ENCODE data around the gene ZNF784. TPM values are rescaled to one million over a fixed set of nuclear protein-coding genes. Genes with fewer than 3 reads are reported as not detected.
A peak's percentile ranks its signal among the peaks of the same experiment; 100 is the strongest.

The ZNF784 gene
- total RNA-seq, 3 donors from 2014 or later = 3.3 to 3.4 (median 3.4) TPM

DNA sequence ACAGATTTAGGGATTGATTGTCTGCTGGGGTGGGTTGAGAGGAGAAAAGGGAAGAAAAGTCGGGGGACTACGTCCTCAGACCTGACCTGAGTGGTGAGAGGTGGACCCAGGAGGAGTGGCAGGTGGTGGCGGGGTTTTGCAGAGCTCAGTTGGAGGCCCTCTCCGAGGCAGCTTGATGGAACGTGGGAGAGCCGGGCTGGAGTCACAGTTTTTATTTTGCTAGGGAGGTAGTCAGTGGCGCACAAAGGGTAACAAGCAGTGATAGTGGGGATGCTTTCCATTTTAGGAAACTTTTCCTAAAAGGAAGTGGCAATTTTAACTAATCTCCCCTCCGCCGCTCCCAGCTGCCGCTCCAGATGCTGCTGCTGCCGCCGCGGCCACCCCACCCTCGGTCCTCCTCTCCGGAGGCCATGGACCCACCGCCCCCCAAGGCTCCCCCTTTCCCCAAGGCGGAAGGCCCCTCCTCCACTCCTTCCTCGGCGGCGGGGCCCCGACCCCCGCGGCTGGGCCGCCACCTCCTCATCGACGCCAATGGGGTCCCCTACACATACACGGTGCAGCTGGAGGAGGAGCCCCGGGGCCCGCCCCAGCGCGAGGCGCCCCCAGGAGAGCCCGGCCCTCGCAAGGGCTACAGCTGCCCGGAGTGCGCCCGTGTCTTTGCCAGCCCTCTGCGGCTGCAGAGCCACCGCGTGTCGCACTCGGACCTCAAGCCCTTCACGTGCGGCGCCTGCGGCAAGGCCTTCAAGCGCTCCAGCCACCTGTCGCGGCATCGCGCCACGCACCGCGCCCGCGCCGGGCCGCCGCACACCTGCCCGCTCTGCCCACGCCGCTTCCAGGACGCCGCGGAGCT is 18.0 kb upstream of the ZNF784 start:
- Mint-ChIP-seq H3K4me1 (ENCODE audit: low read depth) (peaks cover 50% of the 10 kb centered on the region), H3K4me3 (peak overlapping the region; percentile 96), H3K27me3 (ENCODE audit: low read depth) (no peaks in the 10 kb centered on the region), H3K9me3 (peaks cover 3% of the 10 kb centered on the region), H3K36me3 (ENCODE audit: insufficient read depth) (peaks cover 20% of the 10 kb centered on the region)
- DNase-seq = no peak
- ATAC-seq = peak; percentile 12 to 16

DNA sequence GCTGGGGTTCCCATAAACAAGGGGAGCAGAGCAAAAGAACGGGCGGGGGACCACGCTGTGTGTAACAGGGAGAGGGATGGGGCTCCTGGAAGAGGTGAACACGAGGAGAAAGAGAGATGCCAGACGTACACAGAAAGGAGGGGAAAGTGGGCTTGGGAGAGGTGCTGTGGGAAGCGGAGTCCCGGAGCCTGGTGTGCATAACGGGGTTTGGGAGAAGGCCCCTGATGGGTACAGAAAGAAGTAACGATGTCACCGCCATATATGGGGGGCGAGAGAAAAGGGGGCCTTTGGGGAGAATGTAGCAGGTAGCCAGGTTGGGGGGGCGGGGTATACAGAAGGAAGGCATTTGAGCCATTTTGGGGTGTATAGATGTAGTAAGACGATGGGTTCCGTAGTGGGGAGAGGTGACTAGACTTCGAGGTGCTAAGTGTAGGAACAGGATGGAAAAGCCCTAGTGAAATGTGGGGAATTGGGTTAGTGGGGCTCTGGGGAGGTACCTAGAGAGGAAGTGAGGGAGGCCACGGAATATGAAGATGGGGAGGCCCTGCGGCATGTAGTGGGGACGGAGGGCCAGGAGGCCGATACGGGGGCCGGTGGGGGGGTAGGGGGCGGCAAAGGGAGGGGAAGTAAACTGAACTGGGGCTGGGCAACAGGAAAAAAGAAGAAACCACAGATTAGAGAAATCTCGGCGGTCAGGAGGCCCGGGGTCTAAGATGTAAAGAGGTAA is 17.2 kb upstream of the ZNF784 start:
- peak overlapping the region; percentile 96 for H3K4me3 Mint-ChIP-seq
- peaks cover 51% of the 10 kb centered on the region for H3K4me1 Mint-ChIP-seq (ENCODE audit: low read depth)
- H3K27me3 Mint-ChIP-seq (ENCODE audit: low read depth) = no peaks in the 10 kb centered on the region
- H3K36me3 Mint-ChIP-seq (ENCODE audit: insufficient read depth) = peaks cover 20% of the 10 kb centered on the region
- DNase-seq (no peak), ATAC-seq (no peak)
- peaks cover 3% of the 10 kb centered on the region for H3K9me3 Mint-ChIP-seq

DNA sequence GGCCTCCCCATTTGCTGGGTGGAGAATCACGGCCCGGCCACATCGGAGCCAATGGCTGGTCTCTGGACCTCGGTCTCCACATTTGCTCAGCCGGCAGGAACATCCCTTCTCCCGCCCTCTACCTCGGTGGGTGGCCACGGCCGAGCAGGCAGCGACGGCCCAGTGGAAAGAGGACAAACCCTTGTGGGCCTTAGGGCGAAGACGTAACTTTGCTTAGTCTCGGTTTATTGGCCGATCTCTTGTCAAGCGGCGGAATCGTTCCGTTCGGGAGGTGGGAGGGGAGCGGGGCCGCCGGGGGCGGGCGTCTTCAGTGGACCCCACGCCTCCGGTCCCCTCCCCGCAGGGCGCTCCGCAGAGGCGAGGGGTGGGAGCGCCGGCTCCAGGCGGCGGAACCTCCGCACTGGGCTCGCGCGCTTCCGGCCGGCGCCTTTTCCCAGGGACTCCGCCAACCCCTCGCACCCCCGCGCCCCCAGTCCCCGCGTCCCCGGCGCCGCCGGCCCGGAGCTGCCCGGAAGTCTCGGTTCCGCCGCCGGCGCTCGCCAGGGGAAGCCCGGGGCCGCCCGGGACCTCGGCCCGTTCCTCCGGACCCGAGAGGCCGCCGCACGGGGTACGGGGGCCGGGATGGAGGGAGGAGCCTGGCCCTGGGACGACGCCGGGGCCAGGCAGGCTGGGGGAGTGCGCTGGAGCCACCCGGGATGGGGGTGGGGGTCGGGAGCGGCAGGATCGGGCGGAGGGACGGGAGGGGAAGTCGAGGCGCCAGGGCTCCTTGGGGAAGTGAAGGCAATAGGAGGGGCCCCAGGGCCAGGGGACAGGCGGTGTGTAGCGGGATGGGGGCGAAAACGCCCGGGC is 16.4 kb upstream of the ZNF784 start, which contains the start of gene ZNF580:
ZNF580 (plus strand) TSS at position 426 of the 849 bp plus-strand sequence. CDS start 1,507 bp downstream, outside the sequence.
- no peaks in the 10 kb centered on the region for H3K27me3 Mint-ChIP-seq (ENCODE audit: low read depth)
- peak; percentile 57 for DNase-seq
- H3K4me3 Mint-ChIP-seq = peak within 1 kb of the TSS; percentile 96
- H3K9me3 Mint-ChIP-seq = peaks cover 3% of the 10 kb centered on the region
- peak; percentile 41 to 44 for ATAC-seq
- H3K4me1 Mint-ChIP-seq (ENCODE audit: low read depth) = peaks cover 59% of the 10 kb centered on the region
- peaks cover 23% of the 10 kb centered on the region for H3K36me3 Mint-ChIP-seq (ENCODE audit: insufficient read depth)

DNA sequence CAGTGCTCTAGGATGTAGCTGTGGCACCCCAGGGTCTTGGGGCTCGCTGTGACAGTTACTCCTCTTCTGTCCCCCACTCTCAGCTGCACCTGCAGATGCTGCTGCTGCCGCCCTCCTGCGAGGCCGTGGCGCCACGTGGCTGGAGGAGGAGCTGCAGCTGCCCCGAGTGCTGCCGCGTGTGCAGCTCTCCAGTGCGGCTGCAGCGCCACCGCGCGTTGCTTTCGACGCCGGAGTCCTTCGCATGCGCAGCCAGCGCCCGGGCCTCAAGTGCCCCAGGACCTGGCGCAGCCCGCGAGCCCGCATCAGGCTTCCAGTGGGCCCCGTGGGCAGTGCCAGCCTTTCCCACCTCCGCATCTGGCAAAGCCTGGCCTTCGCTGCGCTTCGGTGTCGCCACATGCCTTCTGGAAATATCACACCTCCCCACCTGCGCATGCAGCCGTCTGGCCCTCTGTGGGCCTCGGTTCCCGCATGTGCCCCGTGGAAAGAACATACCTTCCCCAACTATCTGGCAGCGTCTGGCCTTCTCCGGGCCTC is 15.7 kb upstream of the ZNF784 start:
- Mint-ChIP-seq H3K9me3 (peaks cover 3% of the 10 kb centered on the region), H3K4me1 (ENCODE audit: low read depth) (peaks cover 59% of the 10 kb centered on the region), H3K36me3 (ENCODE audit: insufficient read depth) (peaks cover 19% of the 10 kb centered on the region), H3K27me3 (ENCODE audit: low read depth) (no peaks in the 10 kb centered on the region), H3K4me3 (peak overlapping the region; percentile 79)
- DNase-seq = peak; percentile 74
- peak; percentile 12 to 20 for ATAC-seq

DNA sequence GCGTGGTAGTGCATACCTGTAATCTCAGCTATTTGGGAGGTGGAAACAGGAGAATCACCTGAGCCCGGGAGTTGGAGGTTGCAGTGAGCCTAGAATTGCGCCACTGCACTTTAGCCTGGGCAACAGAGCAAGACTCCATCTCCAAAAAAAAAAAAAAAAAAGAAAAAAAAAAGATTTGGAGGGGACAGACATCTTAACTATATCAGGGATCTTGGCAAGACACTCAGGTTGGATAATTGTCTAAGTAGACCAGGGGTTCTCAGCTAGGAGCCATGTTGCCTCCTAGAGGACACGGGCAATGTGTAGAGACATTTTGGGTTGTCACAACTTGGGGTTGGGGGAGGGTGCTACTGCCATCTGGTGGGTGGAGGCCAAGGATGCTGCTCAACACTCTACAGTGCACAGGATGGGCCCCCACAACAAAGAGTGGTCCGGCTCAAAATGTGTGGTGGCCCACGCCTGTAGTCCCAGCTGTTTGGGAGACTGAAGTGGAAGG is 14.5 kb upstream of the ZNF784 start:
- ATAC-seq (no peak), DNase-seq (peak; percentile 55)
- Mint-ChIP-seq H3K36me3 (ENCODE audit: insufficient read depth) (peaks cover 19% of the 10 kb centered on the region), H3K27me3 (ENCODE audit: low read depth) (no peaks in the 10 kb centered on the region), H3K4me3 (peak overlapping the region; percentile 60), H3K4me1 (ENCODE audit: low read depth) (peaks cover 64% of the 10 kb centered on the region), H3K9me3 (peaks cover 3% of the 10 kb centered on the region)

DNA sequence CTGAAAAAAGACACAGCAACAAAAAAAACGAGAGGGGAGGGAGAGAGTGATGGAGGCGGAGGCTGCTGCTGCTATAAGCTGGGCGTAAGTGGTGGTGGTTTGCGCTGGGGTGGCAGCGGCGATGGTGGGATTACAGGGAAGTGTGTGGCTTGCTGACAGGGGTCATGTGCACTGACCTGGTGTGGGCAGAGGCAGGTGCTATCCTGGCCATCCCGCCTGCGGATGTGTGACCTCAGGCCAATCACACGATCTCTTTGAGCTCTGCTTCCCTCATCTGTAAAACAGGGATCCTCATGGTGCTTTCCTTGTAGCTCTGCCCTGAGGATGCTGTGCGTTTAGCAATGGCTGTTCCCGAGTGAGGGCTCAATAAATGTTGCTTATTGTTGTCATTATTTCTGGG is 13.2 kb upstream of the ZNF784 start:
- Mint-ChIP-seq H3K27me3 (ENCODE audit: low read depth) (no peaks in the 10 kb centered on the region), H3K4me3 (peak overlapping the region; percentile 99), H3K36me3 (ENCODE audit: insufficient read depth) (peaks cover 19% of the 10 kb centered on the region), H3K4me1 (ENCODE audit: low read depth) (peaks cover 58% of the 10 kb centered on the region), H3K9me3 (peaks cover 3% of the 10 kb centered on the region)
- ATAC-seq (no peak), DNase-seq (no peak)

DNA sequence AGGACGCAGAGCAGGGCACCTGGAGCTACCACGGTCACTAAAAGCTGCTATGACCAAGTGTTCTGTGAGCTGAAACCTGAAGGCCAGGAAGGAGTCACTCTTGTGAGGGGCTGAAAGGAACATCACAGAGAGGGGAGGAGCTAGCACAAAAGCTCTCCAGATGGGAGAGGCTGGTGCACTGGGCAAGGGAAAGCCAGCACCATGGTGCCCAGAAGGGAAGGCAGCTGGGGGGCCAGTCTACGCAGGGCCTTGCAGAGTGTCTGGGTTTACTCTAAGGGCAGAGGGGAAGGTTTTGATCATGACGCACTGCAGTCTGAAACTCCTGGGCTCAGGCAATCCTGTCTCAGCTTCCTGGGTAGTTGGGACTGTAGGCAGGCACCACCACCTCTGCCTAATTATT is 12.4 kb upstream of the ZNF784 start:
- ATAC-seq (no peak), DNase-seq (no peak)
- Mint-ChIP-seq H3K9me3 (peaks cover 3% of the 10 kb centered on the region), H3K4me1 (ENCODE audit: low read depth) (peaks cover 60% of the 10 kb centered on the region), H3K4me3 (peak overlapping the region; percentile 99), H3K27me3 (ENCODE audit: low read depth) (no peaks in the 10 kb centered on the region), H3K36me3 (ENCODE audit: insufficient read depth) (peaks cover 19% of the 10 kb centered on the region)

DNA sequence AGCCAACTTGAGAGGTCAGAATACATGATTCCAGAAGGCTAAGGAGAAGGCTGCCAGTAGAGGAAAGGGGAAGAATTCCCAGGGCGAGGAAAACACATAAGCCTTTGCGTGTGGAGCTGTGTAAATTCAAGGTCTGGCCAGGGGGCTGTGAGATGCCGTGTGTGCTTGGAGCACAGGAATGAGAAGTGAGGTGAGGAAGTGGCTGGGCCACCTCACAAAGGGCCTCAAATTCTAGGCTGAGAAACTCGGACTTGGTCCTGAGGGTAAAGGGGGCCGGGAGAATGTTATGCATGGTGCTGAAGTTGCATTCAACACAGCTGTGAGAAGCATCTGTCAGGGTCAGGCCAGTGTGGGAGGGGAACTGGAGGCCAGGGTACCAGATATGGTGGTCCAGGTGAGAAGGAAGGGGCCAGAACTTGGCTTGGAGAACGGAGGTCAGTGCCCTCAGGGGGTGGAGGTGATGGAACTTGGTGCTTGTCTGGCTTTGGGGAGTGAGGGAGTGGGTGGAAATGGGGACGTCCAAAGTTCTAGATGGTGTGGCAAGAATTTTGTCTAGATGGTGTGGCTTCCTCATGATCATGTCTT is 11.6 kb upstream of the ZNF784 start:
- ATAC-seq = no peak
- no peaks in the 10 kb centered on the region for H3K27me3 Mint-ChIP-seq (ENCODE audit: low read depth)

DNA sequence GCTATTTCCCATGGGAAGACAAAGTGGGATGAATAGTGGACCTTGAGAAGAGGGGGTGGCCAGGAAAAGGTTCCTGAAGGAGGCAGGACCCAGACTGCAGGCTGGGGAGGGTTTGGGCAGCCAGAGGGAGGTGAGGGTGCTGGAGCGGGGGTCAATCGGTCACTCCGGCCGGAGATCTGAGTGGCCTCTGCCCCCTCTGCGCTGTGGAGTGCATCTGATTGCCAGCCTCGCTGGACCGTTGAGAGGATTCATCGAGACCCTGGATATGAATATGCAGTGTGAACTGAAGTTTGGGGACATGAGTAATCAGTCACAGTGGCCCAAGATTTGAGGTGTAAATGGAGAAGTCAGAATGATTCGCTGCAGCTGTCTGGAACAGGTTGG is 11.0 kb upstream of the ZNF784 start:
- Mint-ChIP-seq H3K36me3 (ENCODE audit: insufficient read depth) (peaks cover 19% of the 10 kb centered on the region), H3K27me3 (ENCODE audit: low read depth) (no peaks in the 10 kb centered on the region), H3K4me3 (peak overlapping the region; percentile 99), H3K9me3 (peaks cover 3% of the 10 kb centered on the region), H3K4me1 (ENCODE audit: low read depth) (peaks cover 58% of the 10 kb centered on the region)
- DNase-seq (no peak), ATAC-seq (peak; percentile 20 to 36)

More for the DNA sequence above, 11.6 kb upstream of the ZNF784 start:
- Mint-ChIP-seq H3K4me3 (peak overlapping the region; percentile 99), H3K36me3 (ENCODE audit: insufficient read depth) (peaks cover 19% of the 10 kb centered on the region), H3K9me3 (peaks cover 3% of the 10 kb centered on the region), H3K4me1 (ENCODE audit: low read depth) (peaks cover 60% of the 10 kb centered on the region)
- no peak for DNase-seq

DNA sequence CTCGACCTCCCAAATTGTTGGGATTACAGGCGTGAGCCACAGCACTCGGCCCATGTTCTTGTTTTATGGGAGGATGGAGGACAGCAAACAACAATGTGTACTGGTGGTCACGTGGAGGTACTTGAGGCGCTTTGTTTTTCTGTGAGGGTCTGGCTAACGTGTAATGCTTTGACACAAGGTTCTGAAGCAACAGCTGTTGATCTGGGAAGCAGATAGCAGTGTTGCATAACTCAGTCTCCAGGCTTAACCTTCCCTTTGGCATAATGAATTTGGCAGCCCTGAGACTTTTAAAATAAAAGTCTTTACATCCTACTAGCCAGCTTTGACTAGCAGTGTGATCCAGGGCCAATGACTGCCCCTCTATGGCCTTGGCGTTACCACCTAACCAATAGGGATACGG is 9.5 kb upstream of the ZNF784 start:
- no peak for DNase-seq
- peaks cover 45% of the 10 kb centered on the region for H3K4me1 Mint-ChIP-seq (ENCODE audit: low read depth)
- peaks cover 14% of the 10 kb centered on the region for H3K36me3 Mint-ChIP-seq (ENCODE audit: insufficient read depth)
- no peak overlapping the region for H3K4me3 Mint-ChIP-seq
- ATAC-seq = no peak
- H3K9me3 Mint-ChIP-seq = peaks cover under 1% of the 10 kb centered on the region
- H3K27me3 Mint-ChIP-seq (ENCODE audit: low read depth) = no peaks in the 10 kb centered on the region

DNA sequence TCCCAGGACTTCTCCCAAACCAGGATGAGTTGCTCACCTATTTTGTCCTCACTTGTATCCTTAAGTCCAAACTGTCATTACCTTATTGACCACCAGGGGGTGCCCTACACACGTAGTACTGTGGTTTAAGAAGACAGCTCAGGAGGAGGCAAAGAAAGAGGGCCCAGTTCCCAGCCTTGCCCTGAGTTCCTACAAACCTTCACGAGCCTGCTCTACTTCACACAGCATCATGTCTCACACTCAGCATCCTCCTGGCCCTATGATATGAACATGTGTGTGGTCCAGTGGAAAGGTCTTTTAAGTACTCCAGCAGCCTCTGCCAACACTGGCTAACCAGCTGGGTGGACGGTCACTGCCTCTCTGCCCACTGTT is 8.1 kb upstream of the ZNF784 start:
- peaks cover 40% of the 10 kb centered on the region for H3K4me1 Mint-ChIP-seq (ENCODE audit: low read depth)
- peaks cover 6% of the 10 kb centered on the region for H3K36me3 Mint-ChIP-seq (ENCODE audit: insufficient read depth)
- DNase-seq (peak; percentile 88), ATAC-seq (peak; percentile 36 to 56)
- H3K27me3 Mint-ChIP-seq (ENCODE audit: low read depth) = no peaks in the 10 kb centered on the region
- H3K9me3 Mint-ChIP-seq = no peaks in the 10 kb centered on the region
- H3K4me3 Mint-ChIP-seq = no peak overlapping the region

DNA sequence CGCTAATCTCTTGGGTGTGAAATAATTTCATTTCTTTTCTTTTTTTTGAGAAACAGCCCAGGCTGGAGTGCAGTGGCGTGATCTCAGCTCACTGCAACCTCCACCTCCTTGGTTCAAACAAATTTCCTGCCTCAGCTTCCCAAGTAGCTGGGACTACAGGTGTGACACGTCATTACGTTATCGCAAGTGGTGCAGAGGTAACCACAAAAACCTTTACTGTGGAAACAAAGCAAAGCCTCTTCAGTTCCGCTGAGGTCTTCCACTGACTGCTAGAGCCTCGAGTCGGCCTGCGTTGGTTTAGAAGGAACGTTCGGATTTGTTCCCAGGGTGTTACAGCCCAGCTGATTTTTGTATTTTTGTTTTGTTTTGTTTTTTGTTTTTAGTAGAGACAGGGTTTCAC is 2.0 kb upstream of the ZNF784 start:
- no peaks in the 10 kb centered on the region for H3K36me3 Mint-ChIP-seq (ENCODE audit: insufficient read depth)
- ATAC-seq = peak; percentile 61 to 66
- peak overlapping the region; percentile 68 for H3K4me3 Mint-ChIP-seq
- peak; percentile 38 for DNase-seq
- H3K27me3 Mint-ChIP-seq (ENCODE audit: low read depth) = no peaks in the 10 kb centered on the region
- H3K4me1 Mint-ChIP-seq (ENCODE audit: low read depth) = peaks cover 36% of the 10 kb centered on the region
- H3K9me3 Mint-ChIP-seq = no peaks in the 10 kb centered on the region

DNA sequence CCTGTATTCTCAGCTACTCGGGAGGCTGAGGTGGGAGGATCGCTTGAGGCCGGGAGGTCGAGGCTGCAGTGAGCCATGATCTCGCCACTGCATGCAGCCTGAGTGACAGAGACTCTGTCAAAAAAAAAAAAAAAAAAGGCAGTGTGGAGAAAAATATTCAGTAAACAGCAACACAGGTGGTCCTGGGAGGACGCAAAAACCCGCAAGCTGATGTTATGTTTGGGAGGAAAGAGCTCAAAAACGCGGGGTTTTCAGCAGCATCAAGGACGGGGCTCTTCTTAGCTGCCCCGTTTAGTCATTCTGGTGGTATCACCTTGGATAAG is 599 bp upstream of the ZNF784 start:
- DNase-seq (no peak), ATAC-seq (no peak)
- no peaks in the 10 kb centered on the region for H3K27me3 Mint-ChIP-seq (ENCODE audit: low read depth)
- H3K36me3 Mint-ChIP-seq (ENCODE audit: insufficient read depth) = peaks cover 4% of the 10 kb centered on the region
- peak overlapping the region; percentile 87 for H3K4me3 Mint-ChIP-seq
- peaks cover 49% of the 10 kb centered on the region for H3K4me1 Mint-ChIP-seq (ENCODE audit: low read depth)
- H3K9me3 Mint-ChIP-seq = no peaks in the 10 kb centered on the region

Measured in activated T-cell treated with anti-CD3 and anti-CD28 coated beads, Interleukin-2, amount 50 U/mL, for 4 hours (primary cell).